ENCODE results near the gene NFASC.

- TF ChIP-seq CTCF (IDR thresholded peaks at IDR 0.05; ENCODE audit: insufficient read depth, low read depth, low read length) (no peak), EZH2 (IDR thresholded peaks at IDR 0.05; ENCODE audit: insufficient read depth, low read length) (no peak)
Measured at GRCh38 chr1:204902671-204903070, 32.0 kb downstream of the NFASC start.

All from astrocyte (in vitro differentiated cells and primary cell).